Measurements from ENCODE around the gene OR2T8. TPM values are rescaled to one million over a fixed set of nuclear protein-coding genes. Genes with fewer than 3 reads are reported as not detected.

Gene OR2T8
- not detected in 2 replicates for total RNA-seq
- polyA plus RNA-seq = 0.09 TPM in 1 of 2 replicates, not detected in the other
- polyA plus RNA-seq (2012) = not detected in 2 replicates
- polyA minus RNA-seq (ENCODE audit: low replicate concordance) = not detected in 2 replicates

- Histone ChIP-seq H3K9me3 (ENCODE audit: control insufficient read depth, insufficient read depth, low read depth, low read length) (no peaks in the 10 kb centered on the region), H3K9ac (ENCODE audit: insufficient read depth, low read length) (no peak within 1 kb of the TSS), H3K36me3 (ENCODE audit: control insufficient read depth, insufficient read depth, low read length) (no peaks in the 10 kb centered on the region), H3K4me1 (ENCODE audit: control insufficient read depth, extremely low read depth, insufficient read depth, low read length) (no peaks in the 10 kb centered on the region), H3K4me3 (replicated peaks in 1 of 4; ENCODE audit: control extremely low read depth in 1 of 4, insufficient read depth in 1 of 4, low read depth in 3 of 4, low read length in 4 of 4) (no peak within 1 kb of the TSS), H3K4me2 (ENCODE audit: extremely low read depth, insufficient read depth, low read length) (no peak within 1 kb of the TSS), H3K79me2 (ENCODE audit: control insufficient read depth, insufficient read depth, low read length) (no peaks in the 10 kb centered on the region), H3K27me3 (ENCODE audit: control insufficient read depth, insufficient read depth, low read length) (no peaks in the 10 kb centered on the region), H3K27ac (ENCODE audit: insufficient read depth, low read length) (no peak within 1 kb of the TSS), H2AFZ (ENCODE audit: low read length) (no peak within 1 kb of the TSS), H4K20me1 (ENCODE audit: control insufficient read depth, extremely low read depth, insufficient read depth, low read length) (no peaks in the 10 kb centered on the region)
- no peak for TF ChIP-seq CTCF (conservative IDR thresholded peaks at IDR 0.05 in 1 of 2, IDR thresholded peaks at IDR 0.05 in 1 of 2; ENCODE audit: low read depth in 1 of 2, low read length in 2 of 2)
- TF ChIP-seq EZH2 (IDR thresholded peaks at IDR 0.05; ENCODE audit: low read length, missing control alignments) = no peak
- no peak for DNase-seq (ENCODE audit: low read depth in 2 of 2)
Measured at GRCh38 chr1:247919952-247920351, at the start of gene OR2T8. TSS of gene OR2T8 (plus strand) at chr1:247920252. CDS start at chr1:247921018, 766 bp downstream.

DNA sequence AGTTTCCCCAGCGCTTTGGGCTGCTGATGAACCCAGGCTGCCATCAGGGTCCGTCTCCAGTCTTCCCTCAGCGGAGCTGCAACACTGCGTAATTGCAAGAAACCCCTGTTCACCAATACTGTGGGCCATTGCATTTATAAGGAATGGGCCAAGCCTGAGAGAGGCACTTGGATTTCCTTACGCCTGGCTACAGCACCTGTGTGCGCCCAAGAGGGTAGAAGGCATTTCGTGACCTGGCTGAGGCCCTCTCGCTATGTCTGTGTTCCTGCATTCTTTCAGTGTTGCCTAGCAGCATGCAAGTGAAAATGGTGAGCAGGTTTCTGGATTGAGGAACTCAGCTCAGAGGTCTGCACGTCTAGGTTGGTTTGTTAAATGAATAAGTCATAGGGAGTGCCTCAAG, 36.7 kb upstream of the OR2T8 start:
- Histone ChIP-seq H3K79me2 (ENCODE audit: control insufficient read depth, insufficient read depth, low read length) (no peaks in the 10 kb centered on the region), H3K9me3 (ENCODE audit: control insufficient read depth, insufficient read depth, low read depth, low read length) (no peaks in the 10 kb centered on the region), H3K4me3 (replicated peaks in 1 of 4; ENCODE audit: control extremely low read depth in 1 of 4, insufficient read depth in 1 of 4, low read depth in 3 of 4, low read length in 4 of 4) (no peak overlapping the region), H3K36me3 (ENCODE audit: control insufficient read depth, insufficient read depth, low read length) (no peaks in the 10 kb centered on the region), H3K27me3 (ENCODE audit: control insufficient read depth, insufficient read depth, low read length) (no peaks in the 10 kb centered on the region), H3K27ac (ENCODE audit: insufficient read depth, low read length) (no peak overlapping the region), H4K20me1 (ENCODE audit: control insufficient read depth, extremely low read depth, insufficient read depth, low read length) (no peaks in the 10 kb centered on the region), H3K4me1 (ENCODE audit: control insufficient read depth, extremely low read depth, insufficient read depth, low read length) (no peaks in the 10 kb centered on the region), H2AFZ (ENCODE audit: low read length) (no peak overlapping the region), H3K9ac (ENCODE audit: insufficient read depth, low read length) (no peak overlapping the region), H3K4me2 (ENCODE audit: extremely low read depth, insufficient read depth, low read length) (no peak overlapping the region)
- no peak for DNase-seq (ENCODE audit: low read depth in 2 of 2)
- no peak for TF ChIP-seq EZH2 (IDR thresholded peaks at IDR 0.05; ENCODE audit: low read length, missing control alignments)
- no peak for TF ChIP-seq CTCF (conservative IDR thresholded peaks at IDR 0.05 in 1 of 2, IDR thresholded peaks at IDR 0.05 in 1 of 2; ENCODE audit: low read depth in 1 of 2, low read length in 2 of 2)

GRCh38 chr1:247884797-247885413, 35.1 kb upstream of the OR2T8 start:
- H3K4me2 ChIP-seq (ENCODE audit: extremely low read depth, insufficient read depth, low read length) = no peak overlapping the region
- no peak overlapping the region for H2AFZ ChIP-seq (ENCODE audit: low read length)
- H3K27ac ChIP-seq (ENCODE audit: insufficient read depth, low read length) = no peak overlapping the region
- H4K20me1 ChIP-seq (ENCODE audit: control insufficient read depth, extremely low read depth, insufficient read depth, low read length) = no peaks in the 10 kb centered on the region
- H3K9me3 ChIP-seq (ENCODE audit: control insufficient read depth, insufficient read depth, low read depth, low read length) = no peaks in the 10 kb centered on the region
- TF ChIP-seq CTCF (conservative IDR thresholded peaks at IDR 0.05 in 1 of 2, IDR thresholded peaks at IDR 0.05 in 1 of 2; ENCODE audit: low read depth in 1 of 2, low read length in 2 of 2) (no peak), EZH2 (IDR thresholded peaks at IDR 0.05; ENCODE audit: low read length, missing control alignments) (no peak)
- DNase-seq (ENCODE audit: low read depth in 2 of 2) = no peak
- H3K36me3 ChIP-seq (ENCODE audit: control insufficient read depth, insufficient read depth, low read length) = no peaks in the 10 kb centered on the region
- no peaks in the 10 kb centered on the region for H3K79me2 ChIP-seq (ENCODE audit: control insufficient read depth, insufficient read depth, low read length)
- H3K27me3 ChIP-seq (ENCODE audit: control insufficient read depth, insufficient read depth, low read length) = no peaks in the 10 kb centered on the region
- H3K4me3 ChIP-seq (replicated peaks in 1 of 4; ENCODE audit: control extremely low read depth in 1 of 4, insufficient read depth in 1 of 4, low read depth in 3 of 4, low read length in 4 of 4) = no peak overlapping the region
- H3K4me1 ChIP-seq (ENCODE audit: control insufficient read depth, extremely low read depth, insufficient read depth, low read length) = no peaks in the 10 kb centered on the region
- H3K9ac ChIP-seq (ENCODE audit: insufficient read depth, low read length) = no peak overlapping the region

Data from fibroblast of lung (primary cell).